Left lung (tissue), 10 donors: Measurements from ENCODE around the gene ATP1A3. TPM values are rescaled to one million over a fixed set of nuclear protein-coding genes. Genes with fewer than 3 reads are reported as not detected.

Experiments
- ATAC-seq: fragments of 200-7000 bp; cut with Tn5 transposase; one replicate; pipeline ENCODE4 v1.9.1; 2020; ENCODE audit warnings: moderate library complexity
- DNase-seq, 4 donors: peaks; one replicate each; pipeline ENCODE4 v3.0.0-alpha.2; 2013 to 2020
- H3K27ac ChIP-seq, 2 donors: fragments of 200-600 bp; sonication (generic) in 1 of 2; one replicate each; pipeline versions ENCODE4 v1.5.0 to v1.8.0; 2020 to 2021
- H3K27me3 ChIP-seq, 2 donors: fragments of 200-600 bp; sonication (generic) in 1 of 2; one replicate each; pipeline versions ENCODE4 v1.5.0 to v1.8.0; 2020 to 2021
- H3K36me3 ChIP-seq, 2 donors: fragments of 200-600 bp; sonication (generic) in 1 of 2; one replicate each; pipeline versions ENCODE4 v1.5.0 to v1.8.0; 2020 to 2021
- H3K4me1 ChIP-seq, 2 donors: fragments of 200-600 bp; one replicate each; pipeline ENCODE4 v1.8.0; 2021
- H3K4me3 ChIP-seq, 2 donors: fragments of 200-600 bp; sonication (generic) in 1 of 2; one replicate each; pipeline versions ENCODE4 v1.5.0 to v1.8.0; 2020 to 2021; ENCODE audit warnings: mild to moderate bottlenecking in 1 of 2
- H3K9me3 ChIP-seq, 2 donors: fragments of 200-600 bp; sonication (generic) in 1 of 2; one replicate each; pipeline versions ENCODE4 v1.5.0 to v1.8.0; 2020 to 2021
- intact Hi-C, 2 donors: fragments of 100-400 bp; cut with DNase I; formaldehyde crosslinking; loops; one replicate each; pipeline versions ENCODE4 v1.11.2 to v1.14.2; 2022
- polyA plus RNA-seq, 6 donors: library from polyadenylated mRNA; unstranded; fragments of 120-200 nt; gene quantifications; one replicate each; pipeline ENCODE4 v1.2.1, GENCODE V29; 2013; ENCODE audit not compliant: insufficient read length in 6 of 6
- total RNA-seq, 2 donors: library from RNA; stranded (reverse); fragmentation: NEBNext Ultra II Directional; extraction: Animal tissue kit (Norgen Biotek cat#: 25700); gene quantifications; one replicate each; pipeline ENCODE4 v1.2.1, GENCODE V29; 2021
- TF ChIP-seq, protein P1 (sequence below), 2 donors: fragments of 200-600 bp; sonication (generic) in 1 of 2; IDR thresholded peaks; one replicate each; pipeline versions ENCODE4 v1.5.0 to v1.8.0; 2021; ENCODE audit warnings: antibody characterized with exemption in 2 of 2
- donor health status: DM: no; HTN: yes; CAD: no.
- donor health status: DM: no; HTN: no; CAD: no.

The ATP1A3 gene
- total and polyA plus RNA-seq, 8 donors, result 0.20 to 0.86 (median 0.40) TPM; not detected in 3

DNA sequence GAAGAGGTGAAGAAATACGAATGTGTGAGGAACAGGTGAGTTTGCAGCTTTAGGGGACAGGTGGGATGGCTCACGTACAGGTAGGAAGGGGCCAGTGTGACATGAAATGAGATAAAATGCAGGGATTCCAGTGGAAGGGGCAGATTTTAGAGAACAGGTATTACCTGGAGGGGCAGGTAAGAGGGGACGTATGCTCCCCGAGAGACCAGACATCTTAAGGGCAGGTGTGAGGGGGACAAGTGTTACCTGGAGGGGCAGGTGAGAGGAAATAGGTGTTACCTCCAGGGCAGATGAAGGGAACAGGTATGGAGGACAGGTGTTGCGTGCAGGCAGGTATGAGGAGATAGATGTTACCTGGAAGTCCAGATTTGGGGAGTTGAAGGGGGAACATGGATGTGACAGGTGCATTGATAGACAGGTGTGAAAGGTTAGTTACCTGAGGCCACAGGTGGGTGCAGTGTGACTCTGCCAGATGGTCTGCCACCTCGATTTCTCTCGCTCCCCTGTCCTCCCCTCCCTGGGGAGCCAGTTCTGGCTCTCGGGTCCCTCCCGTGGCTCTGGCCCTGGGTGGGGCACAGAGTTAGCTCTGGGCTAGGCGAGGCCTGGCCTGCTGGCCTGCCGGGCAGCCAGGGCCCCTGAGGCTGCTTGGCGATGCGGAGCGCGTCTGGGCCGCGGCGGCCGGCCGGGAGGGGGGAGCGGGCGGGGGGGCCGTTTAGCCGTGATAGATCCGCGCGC is 67.8 kb downstream of the ATP1A3 start:
- TF ChIP-seq, protein P1, sequence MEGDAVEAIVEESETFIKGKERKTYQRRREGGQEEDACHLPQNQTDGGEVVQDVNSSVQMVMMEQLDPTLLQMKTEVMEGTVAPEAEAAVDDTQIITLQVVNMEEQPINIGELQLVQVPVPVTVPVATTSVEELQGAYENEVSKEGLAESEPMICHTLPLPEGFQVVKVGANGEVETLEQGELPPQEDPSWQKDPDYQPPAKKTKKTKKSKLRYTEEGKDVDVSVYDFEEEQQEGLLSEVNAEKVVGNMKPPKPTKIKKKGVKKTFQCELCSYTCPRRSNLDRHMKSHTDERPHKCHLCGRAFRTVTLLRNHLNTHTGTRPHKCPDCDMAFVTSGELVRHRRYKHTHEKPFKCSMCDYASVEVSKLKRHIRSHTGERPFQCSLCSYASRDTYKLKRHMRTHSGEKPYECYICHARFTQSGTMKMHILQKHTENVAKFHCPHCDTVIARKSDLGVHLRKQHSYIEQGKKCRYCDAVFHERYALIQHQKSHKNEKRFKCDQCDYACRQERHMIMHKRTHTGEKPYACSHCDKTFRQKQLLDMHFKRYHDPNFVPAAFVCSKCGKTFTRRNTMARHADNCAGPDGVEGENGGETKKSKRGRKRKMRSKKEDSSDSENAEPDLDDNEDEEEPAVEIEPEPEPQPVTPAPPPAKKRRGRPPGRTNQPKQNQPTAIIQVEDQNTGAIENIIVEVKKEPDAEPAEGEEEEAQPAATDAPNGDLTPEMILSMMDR (IDR thresholded peaks at IDR 0.05), result no peak
- Histone ChIP-seq H3K9me3 (no peaks in the 10 kb centered on the region), H3K36me3 (no peaks in the 10 kb centered on the region), H3K27me3 (peaks cover 49 to 99% of the 10 kb centered on the region in 2 donors), H3K27ac (no peak overlapping the region), H3K4me3 (no peak overlapping the region), H3K4me1 (peaks cover 10 to 20% of the 10 kb centered on the region in 2 donors)
- ATAC-seq (no peak), DNase-seq (no peak)
- intact Hi-C loops, result no loop called here

DNA sequence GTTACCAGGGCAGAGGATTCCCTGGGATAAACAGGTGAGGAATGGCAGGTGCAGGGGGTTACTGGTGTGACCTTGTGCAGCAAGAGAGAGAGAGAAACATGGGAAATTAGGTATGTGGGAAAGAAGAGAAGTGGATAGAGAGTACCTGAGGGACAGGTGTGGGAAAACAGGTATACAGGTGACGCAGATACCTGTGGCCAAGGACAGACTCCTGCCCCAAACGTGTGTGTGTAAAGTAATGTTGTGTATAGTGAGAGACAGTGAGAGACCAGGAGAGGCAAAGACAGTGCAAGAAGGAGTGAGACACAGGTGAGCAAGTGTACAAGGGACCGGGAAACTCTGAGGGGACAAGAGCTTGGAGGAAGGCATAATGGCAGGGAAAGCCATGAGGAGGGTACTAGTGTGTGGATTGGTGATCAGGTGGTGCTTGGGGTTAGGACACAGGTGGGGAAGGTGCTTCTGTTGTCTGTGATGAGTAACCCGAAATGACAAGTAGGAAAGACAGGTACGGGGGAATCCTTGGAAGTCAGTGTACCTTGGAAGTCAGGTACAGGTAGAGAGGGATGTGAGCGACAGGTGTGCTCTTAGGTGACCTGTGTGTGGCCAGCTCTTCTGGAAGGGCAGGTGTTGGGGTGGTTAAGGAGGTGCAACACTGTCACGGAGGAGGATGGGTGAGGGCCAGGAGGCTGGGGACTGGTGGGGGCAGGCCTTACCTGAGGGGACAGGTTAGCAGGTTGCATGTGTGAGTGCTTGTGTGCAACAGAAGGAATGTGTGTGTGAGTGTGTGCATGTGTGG is 68.6 kb downstream of the ATP1A3 start:
- ATAC-seq, result no peak
- no peaks in the 10 kb centered on the region for H3K36me3 ChIP-seq
- TF ChIP-seq, protein P1 (IDR thresholded peaks at IDR 0.05), result no peak
- peaks cover 48 to 99% of the 10 kb centered on the region in 2 donors for H3K27me3 ChIP-seq
- no peak overlapping the region for H3K27ac ChIP-seq
- no peaks in the 10 kb centered on the region for H3K9me3 ChIP-seq
- intact Hi-C loops, result no loop called here
- H3K4me3 ChIP-seq, result no peak overlapping the region
- H3K4me1 ChIP-seq, result peaks cover 10 to 20% of the 10 kb centered on the region in 2 donors
- no peak for DNase-seq

DNA sequence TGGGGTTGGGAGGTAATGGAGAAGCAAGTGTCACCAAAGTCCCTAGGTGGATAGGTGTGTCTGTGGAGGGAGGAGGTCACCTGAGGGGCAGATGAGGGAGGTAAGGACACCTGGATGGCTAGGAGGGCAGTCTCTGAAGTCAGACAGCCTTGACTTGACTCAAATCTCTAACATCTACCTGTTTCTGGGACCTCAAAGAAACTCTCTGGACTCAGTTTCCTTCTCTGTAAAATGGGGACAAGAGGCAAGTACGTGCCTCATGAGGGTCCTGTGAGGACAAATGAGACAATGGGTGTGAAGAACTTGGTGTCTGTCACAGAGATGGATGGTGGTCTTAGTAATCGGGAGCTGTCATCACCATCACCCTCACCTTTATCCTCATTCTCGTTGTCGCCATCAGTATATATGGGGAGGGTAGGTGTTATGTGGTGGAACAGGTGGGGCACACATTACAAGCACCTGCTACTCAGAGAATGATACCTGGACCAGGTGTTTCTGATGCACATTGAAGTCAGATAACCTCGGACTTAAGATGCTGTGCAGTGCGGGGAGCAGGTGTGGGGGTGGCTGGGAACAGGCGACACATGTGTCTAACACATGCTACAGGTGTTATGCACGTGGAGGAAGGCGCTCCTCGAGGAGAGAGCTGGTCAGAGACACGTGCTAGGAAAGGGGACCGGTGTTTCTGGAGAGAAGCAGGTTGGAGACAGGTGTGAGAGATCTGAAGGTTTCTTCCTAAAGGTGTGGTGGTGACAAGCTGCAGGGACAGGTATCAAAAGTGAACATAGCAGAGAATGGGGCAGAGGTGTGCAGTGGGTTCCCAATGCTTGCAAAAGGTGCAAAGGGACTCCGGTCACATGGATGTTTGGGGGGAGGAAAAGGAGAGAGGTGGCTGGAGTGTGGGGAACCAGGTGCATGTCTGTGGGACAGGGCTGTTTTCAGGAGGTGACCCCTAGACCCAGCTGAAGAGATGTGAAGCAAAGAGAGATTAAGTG is 69.6 kb downstream of the ATP1A3 start:
- Histone ChIP-seq H3K36me3 (no peaks in the 10 kb centered on the region), H3K9me3 (no peaks in the 10 kb centered on the region), H3K4me3 (no peak overlapping the region), H3K27ac (no peak overlapping the region), H3K27me3 (peaks cover 40 to 99% of the 10 kb centered on the region in 2 donors), H3K4me1 (peaks cover 10 to 20% of the 10 kb centered on the region in 2 donors)
- DNase-seq (no peak), ATAC-seq (no peak)
- intact Hi-C loops, result no loop called here
- TF ChIP-seq, protein P1 (IDR thresholded peaks at IDR 0.05), result no peak

DNA sequence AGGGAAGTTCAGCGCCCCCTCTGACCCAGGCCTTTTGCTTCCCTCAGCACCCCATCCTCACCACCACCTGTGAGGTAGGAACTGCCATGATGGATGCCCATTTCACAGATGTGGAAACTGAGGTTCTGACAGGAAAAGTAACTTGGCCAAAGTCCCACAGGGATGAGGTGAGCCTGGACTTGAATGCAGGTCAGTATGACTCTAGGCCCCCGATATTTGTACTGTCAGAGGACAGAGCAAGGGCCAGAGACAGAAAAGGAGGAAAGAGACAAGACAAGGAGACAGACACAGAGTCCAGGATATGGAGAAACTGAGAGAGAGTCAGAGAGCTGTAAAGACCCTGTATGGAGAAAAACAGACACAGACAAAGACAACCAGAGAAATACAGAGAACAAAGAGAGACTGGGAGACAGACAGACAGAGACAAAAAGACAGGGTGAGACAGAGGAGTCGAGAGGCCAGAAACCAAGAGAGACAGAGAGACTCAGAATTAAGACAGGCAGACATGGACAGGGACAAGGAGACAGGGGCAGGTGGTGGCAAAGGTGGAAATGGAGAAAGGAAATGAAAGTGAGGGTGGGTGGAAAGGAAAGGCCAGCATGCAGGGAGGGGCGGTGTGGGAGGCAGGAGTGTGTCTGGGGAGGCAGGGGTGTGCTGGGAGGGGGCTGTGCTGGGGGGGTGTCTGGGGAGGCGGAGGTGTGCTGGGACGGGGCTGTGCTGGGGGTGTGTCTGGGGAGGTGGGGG is 70.8 kb downstream of the ATP1A3 start:
- TF ChIP-seq, protein P1 (IDR thresholded peaks at IDR 0.05), result no peak
- no peaks in the 10 kb centered on the region for H3K36me3 ChIP-seq
- peaks cover 34 to 98% of the 10 kb centered on the region in 2 donors for H3K27me3 ChIP-seq
- DNase-seq (no peak), ATAC-seq (no peak)
- no peak overlapping the region for H3K4me3 ChIP-seq
- no peak overlapping the region for H3K27ac ChIP-seq
- intact Hi-C loops, result no loop called here
- no peaks in the 10 kb centered on the region for H3K9me3 ChIP-seq
- peaks cover 2 to 9% of the 10 kb centered on the region in 2 donors for H3K4me1 ChIP-seq
